SK-N-SH (cell line): Measurements from ENCODE around the gene B3GALT4. TPM values are rescaled to one million over a fixed set of nuclear protein-coding genes. Genes with fewer than 3 reads are reported as not detected.
"Not testable (repeated sequence)": the region's sequence is repeated elsewhere in the genome, so short reads cannot be mapped to it uniquely, and the experiment has no call there.

Source experiments
- CTCF ChIA-PET: fragments of 300-600, 350-600 bp; formaldehyde crosslinking; extraction: SDS; loops from one replicate; lab custom pipeline; 2021; lab: Yijun Ruan, JAX
- POLR2A ChIA-PET: fragments of 350-600 bp; sonication (Branson Sonifier 250); formaldehyde crosslinking; extraction: SDS; loops from one replicate; lab custom pipeline; 2020; ENCODE audit warnings: antibody characterized with exemption, inconsistent platforms; lab: Yijun Ruan, JAX
- DNase-seq: peaks from one replicate; pipeline ENCODE4 v3.0.0; 2012
- H2AFZ ChIP-seq: fragments of 200-600 bp; sonication (generic); 2 replicates; pipeline ENCODE4 v1.8.1; 2016; ENCODE audit warnings: antibody characterized with exemption, mild to moderate bottlenecking, low read depth
- H3F3A ChIP-seq: fragments of 200-600 bp; sonication (generic); replicated peaks from 2 replicates; pipeline ENCODE3; 2016; ENCODE audit warnings: antibody characterized with exemption, mild to moderate bottlenecking; ENCODE audit not compliant: insufficient read depth
- H3K27ac ChIP-seq, 2 experiments: fragments of 200-500 bp in 1 of 2; fragments of 200-600 bp in 1 of 2; sonication (Bioruptor generic) in 1 of 2; sonication (generic), shearing (Covaris generic) in 1 of 2; 2 replicates each; pipeline versions ENCODE4 v1.5.1 to v1.6.1; 2014 to 2016; ENCODE audit warnings: low read depth in 2 of 2, inconsistent platforms in 1 of 2, low read length in 1 of 2, mild to moderate bottlenecking in 1 of 2, mixed read lengths in 1 of 2
- H3K27me3 ChIP-seq: fragments of 200-600 bp; sonication (generic), shearing (Covaris generic); 2 replicates; pipeline ENCODE4 v1.6.1; 2016; ENCODE audit warnings: mixed run types; ENCODE audit not compliant: insufficient read depth
- H3K36me3 ChIP-seq, 2 experiments: fragments of 200-500 bp in 1 of 2; fragments of 200-600 bp in 1 of 2; sonication (Bioruptor generic) in 1 of 2; sonication (generic) in 1 of 2; replicated peaks in 1 of 2; 2 replicates each; pipeline versions ENCODE3 to v1.5.1; 2014 to 2016; ENCODE audit warnings: low read length in 1 of 2, mild to moderate bottlenecking in 1 of 2; ENCODE audit not compliant: insufficient read depth in 2 of 2, control insufficient read depth in 1 of 2
- H3K4me1 ChIP-seq, 2 experiments: fragments of 200-500 bp in 1 of 2; fragments of 200-600 bp in 1 of 2; sonication (Bioruptor generic) in 1 of 2; sonication (generic), shearing (Covaris generic) in 1 of 2; 2 replicates each; pipeline versions ENCODE4 v1.5.1 to v1.6.1; 2014 to 2016; ENCODE audit warnings: low read depth in 1 of 2, low read length in 1 of 2, mixed run types in 1 of 2; ENCODE audit not compliant: insufficient read depth in 2 of 2, control insufficient read depth in 1 of 2
- H3K4me2 ChIP-seq: fragments of 200-600 bp; sonication (generic), shearing (Covaris generic); 2 replicates; pipeline ENCODE4 v1.6.1; 2017; ENCODE audit warnings: mixed run types
- H3K4me3 ChIP-seq, 2 experiments: fragments of 200-500 bp in 1 of 2; fragments of 200-600 bp in 1 of 2; sonication (Bioruptor generic) in 1 of 2; sonication (generic), shearing (Covaris generic) in 1 of 2; 2 replicates each; pipeline versions ENCODE4 v1.5.1 to v1.8.1; 2014 to 2016; ENCODE audit warnings: low read depth in 2 of 2, inconsistent platforms in 1 of 2, low read length in 1 of 2, mild to moderate bottlenecking in 1 of 2, mixed read lengths in 1 of 2, moderate library complexity in 1 of 2
- H3K79me2 ChIP-seq: fragments of 200-600 bp; sonication (generic); 2 replicates; pipeline ENCODE4 v1.8.1; 2017; ENCODE audit warnings: mild to moderate bottlenecking; ENCODE audit not compliant: insufficient read depth
- H3K9ac ChIP-seq: fragments of 200-600 bp; sonication (generic); 2 replicates; pipeline ENCODE4 v1.6.1; 2017; ENCODE audit warnings: mixed run types
- H3K9me2 ChIP-seq: fragments of 200-600 bp; sonication (generic); 2 replicates; pipeline ENCODE4 v1.6.1; 2017; ENCODE audit warnings: mixed run types
- H3K9me3 ChIP-seq: fragments of 200-600 bp; sonication (generic); 2 replicates; pipeline ENCODE4 v1.6.1; 2017; ENCODE audit warnings: mixed run types, mild to moderate bottlenecking, moderate library complexity
- H4K20me1 ChIP-seq: fragments of 200-600 bp; sonication (generic); 2 replicates; pipeline ENCODE4 v1.6.1; 2017; ENCODE audit warnings: mild to moderate bottlenecking, mixed run types; ENCODE audit not compliant: insufficient read depth
- CHD2 ChIP-seq: fragments of 150-350 bp; IDR thresholded peaks from 2 replicates; pipeline ENCODE4 v1.6.1; 2018; ENCODE audit warnings: low read length; ENCODE audit not compliant: partially characterized antibody
- EP300 ChIP-seq, 2 experiments: IDR thresholded peaks; 2 replicates each; pipeline versions ENCODE4 v1.4.0 to v1.6.1; 2012; ENCODE audit warnings: borderline replicate concordance in 1 of 2, low read depth in 1 of 2, low read length in 1 of 2
- EZH2phosphoT487 ChIP-seq: fragments of 200-600 bp; sonication (generic); IDR thresholded peaks from 2 replicates; pipeline ENCODE4 v1.6.1; 2017; ENCODE audit warnings: low read depth, mixed run types, mild to moderate bottlenecking, antibody characterized with exemption, moderate library complexity, borderline replicate concordance
- FOXJ3 ChIP-seq: sonication (generic); formaldehyde crosslinking; IDR thresholded peaks from 2 replicates; pipeline ENCODE4 v1.5.1; 2020; ENCODE audit warnings: mild to moderate bottlenecking, missing genetic modification reagents
- GABPA ChIP-seq: IDR thresholded peaks from 2 replicates; pipeline ENCODE4 v1.4.0; 2012; ENCODE audit warnings: low read depth, mild to moderate bottlenecking
- PBX3 ChIP-seq: IDR thresholded peaks from 2 replicates; pipeline ENCODE4; 2012
- POLR2AphosphoS5 ChIP-seq: IDR thresholded peaks from 2 replicates; pipeline ENCODE4 v1.6.1; 2012; ENCODE audit warnings: low read depth, low read length
- RCOR1 ChIP-seq: fragments of 150-350 bp; IDR thresholded peaks from 2 replicates; pipeline ENCODE4 v1.6.1; 2017; ENCODE audit warnings: antibody characterized with exemption, low read length
- RFX5 ChIP-seq: IDR thresholded peaks from 2 replicates; pipeline ENCODE4 v1.6.1; 2012; ENCODE audit warnings: mild to moderate bottlenecking, improper control_type of control experiment, low read length
- RXRA ChIP-seq: IDR thresholded peaks from 2 replicates; pipeline ENCODE4 v1.4.0; 2012; ENCODE audit warnings: low read depth, mild to moderate bottlenecking, borderline replicate concordance
- SIN3A ChIP-seq: IDR thresholded peaks from 2 replicates; pipeline ENCODE4 v1.6.1; 2012; ENCODE audit warnings: low read depth, mild to moderate bottlenecking, low read length, moderate library complexity, borderline replicate concordance
- TAF1 ChIP-seq: IDR thresholded peaks from 2 replicates; pipeline ENCODE4 v1.6.1; 2012; ENCODE audit warnings: low read depth, mild to moderate bottlenecking, low read length, moderate library complexity, borderline replicate concordance
- USF2 ChIP-seq: fragments of 150-350 bp; IDR thresholded peaks from 2 replicates; pipeline ENCODE4 v1.6.1; 2017; ENCODE audit warnings: antibody characterized with exemption, low read length, low read depth, borderline replicate concordance
- YY1 ChIP-seq: IDR thresholded peaks from 2 replicates; pipeline ENCODE4 v1.4.0; 2012; ENCODE audit warnings: low read depth, mild to moderate bottlenecking
- WGBS: methylation state at CpG from one replicate; pipeline ENCODE4 v1.1.6; 2017; ENCODE audit warnings: low lambda C conversion rate; 5-methylcytosine and 5-hydroxymethylcytosine counted together
- polyA plus RNA-seq, 3 experiments: library from polyadenylated mRNA; depleted of rRNA; stranded (reverse); fragments of >200 nt; gene quantifications; 2 replicates each; pipeline ENCODE4 v1.2.3, GENCODE V29; 2012
- TF ChIP-seq, protein P1 (sequence below): IDR thresholded peaks from 2 replicates; pipeline ENCODE4 v1.4.0; 2012; ENCODE audit warnings: low read depth, borderline replicate concordance

Gene B3GALT4
- polyA plus RNA-seq, 1 of the 3 experiments (the other 2 are of a cell fraction), result 0.56 TPM

GRCh38 chr6:33259032-33259431, 17.9 kb upstream of the B3GALT4 start:
- H3K4me2 ChIP-seq, result no peak overlapping the region
- no peaks in the 10 kb centered on the region for H3K9me2 ChIP-seq
- no peaks in the 10 kb centered on the region for H3K79me2 ChIP-seq
- 97% methylated on average over 5 of the region's 5 CpGs for WGBS
- peaks cover 12 to 39% of the 10 kb centered on the region in 2 experiments for H3K36me3 ChIP-seq
- H3F3A ChIP-seq, result no peaks in the 10 kb centered on the region
- DNase-seq, result no peak
- POLR2A ChIA-PET, result no interaction called here
- no peaks in the 10 kb centered on the region for H3K9me3 ChIP-seq
- no peak overlapping the region for H3K27ac ChIP-seq
- no peak overlapping the region for H3K9ac ChIP-seq
- H2AFZ ChIP-seq, result no peak overlapping the region
- H4K20me1 ChIP-seq, result no peaks in the 10 kb centered on the region
- CTCF ChIA-PET, result interaction anchor here (1.2 to 4.8 kb wide), 2 partner anchors 10 to 12 kb away, joined by 4 to 25 read pairs; partner anchors contain the start of genes RPS18 and VPS52
- no peaks in the 10 kb centered on the region; a peak in 1 of 4 replicates for H3K4me1 ChIP-seq
- TF ChIP-seq, protein P1, sequence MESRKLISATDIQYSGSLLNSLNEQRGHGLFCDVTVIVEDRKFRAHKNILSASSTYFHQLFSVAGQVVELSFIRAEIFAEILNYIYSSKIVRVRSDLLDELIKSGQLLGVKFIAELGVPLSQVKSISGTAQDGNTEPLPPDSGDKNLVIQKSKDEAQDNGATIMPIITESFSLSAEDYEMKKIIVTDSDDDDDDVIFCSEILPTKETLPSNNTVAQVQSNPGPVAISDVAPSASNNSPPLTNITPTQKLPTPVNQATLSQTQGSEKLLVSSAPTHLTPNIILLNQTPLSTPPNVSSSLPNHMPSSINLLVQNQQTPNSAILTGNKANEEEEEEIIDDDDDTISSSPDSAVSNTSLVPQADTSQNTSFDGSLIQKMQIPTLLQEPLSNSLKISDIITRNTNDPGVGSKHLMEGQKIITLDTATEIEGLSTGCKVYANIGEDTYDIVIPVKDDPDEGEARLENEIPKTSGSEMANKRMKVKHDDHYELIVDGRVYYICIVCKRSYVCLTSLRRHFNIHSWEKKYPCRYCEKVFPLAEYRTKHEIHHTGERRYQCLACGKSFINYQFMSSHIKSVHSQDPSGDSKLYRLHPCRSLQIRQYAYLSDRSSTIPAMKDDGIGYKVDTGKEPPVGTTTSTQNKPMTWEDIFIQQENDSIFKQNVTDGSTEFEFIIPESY, result no peak
- TF ChIP-seq RCOR1 (no peak), USF2 (no peak), EZH2phosphoT487 (no peak), SIN3A (no peak), FOXJ3 (CRISPR knock-in tag) (no peak), RXRA (no peak), YY1 (no peak), POLR2AphosphoS5 (no peak), GABPA (no peak), EP300 (IDR thresholded peaks at IDR 0.05; ENCODE audit: borderline replicate concordance in 1 of 2, low read depth in 1 of 2, low read length in 1 of 2) (no peak), PBX3 (no peak), CHD2 (no peak), TAF1 (no peak), RFX5 (no peak)
- no peaks in the 10 kb centered on the region for H3K27me3 ChIP-seq
- H3K4me3 ChIP-seq, result no peak overlapping the region

DNA sequence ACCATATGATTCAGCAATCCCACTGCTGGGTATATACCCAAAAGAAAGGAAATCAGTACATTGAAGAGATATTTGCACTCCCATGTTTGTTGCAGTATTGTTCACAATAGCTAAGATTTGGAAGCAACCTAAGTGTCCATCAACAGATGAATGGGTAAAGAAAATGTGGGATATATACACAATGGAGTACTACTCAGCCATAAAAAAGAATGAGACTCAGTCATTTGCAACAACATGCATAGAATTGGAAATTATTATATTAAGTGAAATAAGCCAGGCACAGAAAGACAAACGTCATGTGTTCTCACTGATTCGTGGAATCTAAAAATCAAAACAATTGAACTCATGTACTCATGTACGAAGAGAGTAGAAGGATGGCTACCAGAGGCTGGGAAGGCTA, 14.4 kb upstream of the B3GALT4 start:
- CTCF ChIA-PET, result interaction anchor here (1.2 to 2.6 kb wide), 3 partner anchors 13 to 278 kb away, joined by 3 to 18 read pairs (median 3); no protein-coding TSS in a partner anchor
- not testable (repeated sequence) for H3K4me3 ChIP-seq, H3K27ac ChIP-seq, H4K20me1 ChIP-seq, H3K27me3 ChIP-seq, H3K9me3 ChIP-seq, H3K9me2 ChIP-seq, DNase-seq, H2AFZ ChIP-seq, H3K79me2 ChIP-seq, H3K4me1 ChIP-seq, H3F3A ChIP-seq, H3K9ac ChIP-seq, H3K4me2 ChIP-seq
- 92% methylated on average over 3 of the region's 3 CpGs for whole genome bisulfite sequencing
- H3K36me3 ChIP-seq, result peaks cover 33 to 41% of the 10 kb centered on the region in 2 experiments
- POLR2A ChIA-PET, result interaction anchor here (2.2 kb wide), 1 partner anchor 9 kb away, joined by 8 read pairs; the partner anchor contains the start of genes RPS18 and VPS52
